HepG2 (cell line): ENCODE results near the gene ETHE1. TPM values are rescaled to one million over a fixed set of nuclear protein-coding genes. Genes with fewer than 3 reads are reported as not detected.

Source experiments
- ATAC-seq: fragments of 200-7000 bp; cut with Tn5 transposase; 3 replicates; pipeline ENCODE4 v1.9.1; 2020; ENCODE audit warnings: mild to moderate bottlenecking, moderate library complexity
- BruUV-seq: library from RNA; stranded (reverse); fragments of 400-500 nt; replicated peaks from 2 replicates; lab custom pipeline; 2021; lab: Mats Ljungman, UMichigan
- CTCF ChIA-PET: fragments of 300-600 bp; formaldehyde crosslinking; extraction: SDS; loops from one replicate; lab custom pipeline; 2021; ENCODE audit warnings: low total read pairs, inconsistent platforms, low intra/inter-chr PET ratio; lab: Yijun Ruan, JAX
- POLR2A ChIA-PET: fragments of 350-600 bp; sonication (Branson Sonifier 250); formaldehyde crosslinking; loops from one replicate; lab custom pipeline; 2020; ENCODE audit warnings: antibody characterized with exemption, inconsistent platforms; lab: Yijun Ruan, JAX
- DNase-seq: peaks from one replicate; pipeline ENCODE4 v3.0.0-alpha.2; 2015; ENCODE audit warnings: low spot score
- FAIRE-seq: peaks from 3 replicates; lab custom pipeline; 2011; peaks lifted over from hg19 to GRCh38; lab: Jason Lieb, UNC
- H2AFZ ChIP-seq: one replicate; pipeline ENCODE4 v1.6.1; 2011; ENCODE audit warnings: low read length, inconsistent platforms
- H3K27ac ChIP-seq: fragments of 300-600 bp; 3 replicates; pipeline ENCODE4 v1.8.0; 2011; ENCODE audit warnings: mixed run types, mild to moderate bottlenecking, mixed read lengths, low read length, inconsistent platforms; ENCODE audit not compliant: insufficient read depth; ENCODE audit errors: extremely low read length
- H3K27me3 ChIP-seq, 2 experiments: fragments of 200-600 bp in 1 of 2; 2 replicates in 1 of 2; 3 replicates in 1 of 2; pipeline versions ENCODE4 v1.6.0 to v1.8.0; 2011; ENCODE audit warnings: low read length in 2 of 2, mild to moderate bottlenecking in 2 of 2, moderate library complexity in 2 of 2, inconsistent platforms in 1 of 2; ENCODE audit not compliant: insufficient read depth in 2 of 2, control insufficient read depth in 1 of 2
- H3K36me3 ChIP-seq, 2 experiments: fragments of 200-600 bp in 1 of 2; replicated peaks in 1 of 2; 2 replicates in 1 of 2; 3 replicates in 1 of 2; pipeline versions ENCODE4 v1.5.1 to v1.8.0; 2011; ENCODE audit warnings: low read length in 2 of 2, inconsistent platforms in 1 of 2; ENCODE audit not compliant: insufficient read depth in 2 of 2, control insufficient read depth in 1 of 2
- H3K4me1 ChIP-seq: 2 replicates; pipeline ENCODE4 v1.5.1; 2012; ENCODE audit warnings: low read length, inconsistent platforms; ENCODE audit not compliant: insufficient read depth
- H3K4me2 ChIP-seq: 2 replicates; pipeline ENCODE4 v1.6.0; 2011; ENCODE audit warnings: low read depth, low read length, inconsistent platforms
- H3K4me3 ChIP-seq, 3 experiments: fragments of 200-600 bp in 1 of 3; sonication (generic), shearing (Covaris generic) in 1 of 3; replicated peaks in 1 of 3; 2 replicates each; pipeline ENCODE4 v1.5.1; 2011 to 2016; ENCODE audit warnings: low read length in 3 of 3, inconsistent platforms in 2 of 3, low read depth in 2 of 3, mild to moderate bottlenecking in 2 of 3, control low read depth in 1 of 3, mixed read lengths in 1 of 3; ENCODE audit not compliant: insufficient read depth in 1 of 3
- H3K79me2 ChIP-seq: one replicate; pipeline ENCODE4 v1.6.1; 2011; ENCODE audit warnings: low read length, inconsistent platforms; ENCODE audit not compliant: insufficient read depth
- H3K9ac ChIP-seq: 2 replicates; pipeline ENCODE4 v1.6.0; 2011; ENCODE audit warnings: mild to moderate bottlenecking, low read depth, low read length, inconsistent platforms; ENCODE audit not compliant: insufficient read depth
- H3K9me3 ChIP-seq: 2 replicates; pipeline ENCODE4 v1.5.1; 2012; ENCODE audit warnings: mild to moderate bottlenecking, low read length
- H4K20me1 ChIP-seq: 2 replicates; pipeline ENCODE4 v1.6.0; 2011; ENCODE audit warnings: inconsistent platforms, mild to moderate bottlenecking, low read length, moderate library complexity; ENCODE audit not compliant: insufficient read depth
- CHD4 ChIP-seq: fragments of 200-600 bp; sonication (generic); IDR thresholded peaks from 2 replicates; pipeline ENCODE4 v1.7.0; 2017; ENCODE audit warnings: mild to moderate bottlenecking, low read length, borderline replicate concordance
- FOXK1 ChIP-seq: sonication (generic); formaldehyde crosslinking; IDR thresholded peaks from 2 replicates; pipeline ENCODE4 v1.4.0; 2020; ENCODE audit warnings: low read depth, missing genetic modification reagents, borderline replicate concordance
- HNRNPL ChIP-seq: fragments of 200-400 bp; formaldehyde crosslinking; IDR thresholded peaks from 2 replicates; pipeline ENCODE4 v1.6.1; 2017; ENCODE audit warnings: mild to moderate bottlenecking, low read depth, low read length
- HNRNPLL ChIP-seq: fragments of 200-400 bp; formaldehyde crosslinking; IDR thresholded peaks from 2 replicates; pipeline ENCODE4 v1.6.1; 2017; ENCODE audit warnings: mild to moderate bottlenecking, low read depth, low read length; ENCODE audit not compliant: poor library complexity, severe bottlenecking
- KDM3A ChIP-seq: IDR thresholded peaks from 2 replicates; pipeline ENCODE4 v1.6.1; 2018; ENCODE audit warnings: low read depth, missing compliant biosample characterization
- PRPF4 ChIP-seq: fragments of 200-400 bp; formaldehyde crosslinking; IDR thresholded peaks from 2 replicates; pipeline ENCODE4 v1.6.1; 2016; ENCODE audit warnings: low read length, low read depth; ENCODE audit not compliant: poor library complexity, severe bottlenecking
- SNAPC5 ChIP-seq: sonication (generic); formaldehyde crosslinking; IDR thresholded peaks from 2 replicates; pipeline ENCODE4 v1.8.1; 2023; ENCODE audit warnings: mild to moderate bottlenecking, missing genetic modification reagents, borderline replicate concordance
- ZBTB42 ChIP-seq: sonication (generic); formaldehyde crosslinking; IDR thresholded peaks from 2 replicates; pipeline ENCODE4 v1.5.0; 2020; ENCODE audit warnings: mild to moderate bottlenecking, missing genetic modification reagents
- ZNF629 ChIP-seq: sonication (generic); formaldehyde crosslinking; conservative IDR thresholded peaks from 2 replicates; pipeline ENCODE4 v1.5.0; 2020; ENCODE audit warnings: missing genetic modification reagents
- ZXDC ChIP-seq: sonication (generic); formaldehyde crosslinking; IDR thresholded peaks from 2 replicates; pipeline ENCODE4 v1.5.0; 2020; ENCODE audit warnings: mild to moderate bottlenecking, missing genetic modification reagents
- WGBS: methylation state at CpG from one replicate; pipeline ENCODE4 v1.1.6; 2017; ENCODE audit warnings: low lambda C conversion rate; 5-methylcytosine and 5-hydroxymethylcytosine counted together
- in situ Hi-C: cut with HindIII; loops from 2 replicates; pipeline ENCODE4 v1.10.0; 2017; ENCODE audit warnings: low pct_unique_long_range_greater_than_20kb; ENCODE audit not compliant: extremely low pct_ligation_motif_present
- intact Hi-C: fragments of 100-400 bp; cut with micrococcal nuclease; formaldehyde crosslinking; loops from one replicate; pipeline ENCODE4 v1.10.0; 2022; ENCODE audit not compliant: unreplicated experiment
- polyA plus RNA-seq, 8 experiments: library from polyadenylated mRNA; depleted of rRNA in 3 of 8; stranded (reverse) in 7 of 8; unstranded in 1 of 8; fragments of >200 nt; fragmentation: Illumina TruSeq in 4 of 8; extraction: Trizol in 4 of 8; gene quantifications; 2 replicates each; pipeline versions ENCODE4 v1.2.1 to v1.2.3, GENCODE V29; 2011 to 2016; ENCODE audit warnings: low read depth in 4 of 8, missing spikeins in 1 of 8, mixed read lengths in 1 of 8; ENCODE audit not compliant: insufficient read depth in 1 of 8
- total RNA-seq, 5 experiments: library from RNA; depleted of rRNA; stranded (reverse); fragments of >200 nt; fragmentation: Illumina TruSeq; extraction: Trizol; gene quantifications; 2 replicates each; pipeline ENCODE4 v1.2.3, GENCODE V29; 2016; ENCODE audit warnings: low read depth in 1 of 5
- TF ChIP-seq, protein P1 (sequence below): sonication (generic); formaldehyde crosslinking; IDR thresholded peaks from 2 replicates; pipeline ENCODE4 v1.4.0; 2020; ENCODE audit warnings: missing genetic modification reagents, borderline replicate concordance

Gene ETHE1
- total and polyA plus RNA-seq, 2 of the 13 experiments (the other 11 are each of a cell fraction or from before 2014, with no cell fraction given) = 32.5 to 58.4 TPM

GRCh38 chr19:43561139-43561970, 34.4 kb upstream of the ETHE1 start:
- intact Hi-C loops = no loop called here
- peaks cover 1 to 24% of the 10 kb centered on the region in 2 experiments; a peak in 4 of 5 replicates for H3K36me3 ChIP-seq
- no peak overlapping the region for H2AFZ ChIP-seq
- no peaks in the 10 kb centered on the region for H3K4me1 ChIP-seq
- WGBS = 98% methylated on average over 11 of the region's 12 CpGs
- no peak for DNase-seq
- no TSS peak for BruUV-seq
- H3K4me3 ChIP-seq = no peak overlapping the region
- POLR2A ChIA-PET = no interaction called here
- ATAC-seq = no peak
- TF ChIP-seq CHD4 = peak; percentile 50; the same call in 1 of the 2 replicates
- TF ChIP-seq PRPF4 = no peak
- TF ChIP-seq, protein P1, sequence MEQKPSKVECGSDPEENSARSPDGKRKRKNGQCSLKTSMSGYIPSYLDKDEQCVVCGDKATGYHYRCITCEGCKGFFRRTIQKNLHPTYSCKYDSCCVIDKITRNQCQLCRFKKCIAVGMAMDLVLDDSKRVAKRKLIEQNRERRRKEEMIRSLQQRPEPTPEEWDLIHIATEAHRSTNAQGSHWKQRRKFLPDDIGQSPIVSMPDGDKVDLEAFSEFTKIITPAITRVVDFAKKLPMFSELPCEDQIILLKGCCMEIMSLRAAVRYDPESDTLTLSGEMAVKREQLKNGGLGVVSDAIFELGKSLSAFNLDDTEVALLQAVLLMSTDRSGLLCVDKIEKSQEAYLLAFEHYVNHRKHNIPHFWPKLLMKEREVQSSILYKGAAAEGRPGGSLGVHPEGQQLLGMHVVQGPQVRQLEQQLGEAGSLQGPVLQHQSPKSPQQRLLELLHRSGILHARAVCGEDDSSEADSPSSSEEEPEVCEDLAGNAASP (CRISPR knock-in tag) = no peak
- no peak for TF ChIP-seq ZBTB42 (CRISPR knock-in tag)
- peak; percentile 85 for TF ChIP-seq ZNF629 (CRISPR knock-in tag)
- no peak for TF ChIP-seq ZXDC (CRISPR knock-in tag)
- TF ChIP-seq FOXK1 (CRISPR knock-in tag) = no peak
- TF ChIP-seq HNRNPLL = no peak
- TF ChIP-seq KDM3A = no peak
- no peak for TF ChIP-seq SNAPC5 (CRISPR knock-in tag)
- TF ChIP-seq HNRNPL = no peak
- TF ChIP-seq, all 625 proteins: peak for 2
- Histone ChIP-seq H4K20me1 (no peaks in the 10 kb centered on the region), H3K27ac (no peak overlapping the region), H3K4me2 (no peak overlapping the region), H3K27me3 (no peaks in the 10 kb centered on the region), H3K79me2 (no peaks in the 10 kb centered on the region), H3K9ac (no peak overlapping the region), H3K9me3 (no peaks in the 10 kb centered on the region)
- CTCF ChIA-PET = interaction anchor here (0.5 kb wide), 1 partner anchor 896 kb away, joined by 3 read pairs; no protein-coding TSS in a partner anchor
- FAIRE-seq = no peak
- in situ Hi-C loops = no loop called here
